Measurements from ENCODE around the gene KCNJ6. TPM values are rescaled to one million over a fixed set of nuclear protein-coding genes. Genes with fewer than 3 reads are reported as not detected.

The KCNJ6 gene
- total RNA-seq, 1 experiment from 2014 or later, result 1.2 TPM

DNA sequence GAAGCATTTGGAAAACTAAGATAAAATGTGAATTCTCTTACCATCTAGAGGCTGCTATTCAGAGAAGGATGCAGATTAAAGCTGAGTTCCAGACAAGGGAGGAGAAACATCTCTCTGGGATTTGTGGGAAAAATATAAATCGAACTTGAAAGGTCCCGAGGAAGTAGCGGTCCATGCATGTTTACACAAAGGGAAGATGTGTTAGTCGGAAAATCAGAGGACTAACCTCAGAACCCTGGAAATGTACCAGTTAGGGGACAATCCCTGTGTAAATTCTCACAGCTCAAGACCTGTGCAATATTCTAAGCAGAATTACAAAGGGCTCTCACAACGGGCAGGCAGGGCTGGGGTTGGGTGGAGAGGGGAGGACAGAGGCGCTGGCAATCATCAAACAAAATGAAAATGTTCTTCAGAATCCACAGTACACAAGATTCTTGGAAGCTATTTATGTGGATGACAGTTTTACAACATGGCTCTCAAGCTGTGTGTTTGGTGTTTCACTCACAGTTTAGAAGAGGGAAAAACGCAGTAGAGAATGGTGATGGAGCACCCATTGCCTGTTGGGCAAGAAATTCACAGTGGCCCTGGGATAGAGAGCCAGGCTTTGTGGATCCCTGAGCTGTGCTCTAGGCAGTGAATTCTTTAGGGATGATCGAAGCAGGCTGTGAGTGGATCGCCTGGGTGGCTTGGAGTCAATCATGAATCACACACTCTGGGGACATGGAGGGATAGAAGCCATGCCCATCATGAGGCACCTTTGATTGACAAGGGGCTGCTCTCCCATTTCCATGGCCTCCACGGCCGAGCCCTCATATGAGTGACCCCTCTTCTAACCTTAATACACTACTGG, 47.6 kb downstream of the KCNJ6 start:
- Histone ChIP-seq H3K4me1 (ENCODE audit: insufficient read depth, low read length) (no peaks in the 10 kb centered on the region), H2BK5ac (ENCODE audit: insufficient read length, low read length) (no peak overlapping the region), H4K8ac (replicated peaks; ENCODE audit: insufficient read length, low read depth, low read length) (no peak overlapping the region), H2AK5ac (ENCODE audit: insufficient read length, low read length) (no peak overlapping the region), H3K9ac (ENCODE audit: extremely low read depth, insufficient read length, low read length) (no peak overlapping the region), H3K79me1 (ENCODE audit: insufficient read depth, low read depth, low read length, poor library complexity, severe bottlenecking) (no peaks in the 10 kb centered on the region), H3K79me2 (ENCODE audit: insufficient read depth, low read length) (no peaks in the 10 kb centered on the region), H3K23ac (ENCODE audit: insufficient read length, low read depth, low read length) (no peak overlapping the region), H2BK15ac (ENCODE audit: low read depth, low read length) (no peak overlapping the region), H3K56ac (ENCODE audit: insufficient read length, low read depth, low read length) (no peak overlapping the region), H2AFZ (ENCODE audit: low read length) (no peak overlapping the region), H3K23me2 (ENCODE audit: insufficient read length, low read depth, low read length, poor library complexity, severe bottlenecking) (no peaks in the 10 kb centered on the region), H2BK12ac (ENCODE audit: insufficient read length, low read depth, low read length) (no peak overlapping the region), H3K9me3 (ENCODE audit: control insufficient read depth, low read depth, low read length) (no peaks in the 10 kb centered on the region), H3K27ac (ENCODE audit: insufficient read length, low read depth, low read length) (no peak overlapping the region), H3T11ph (ENCODE audit: low read length) (no peak overlapping the region), H3K14ac (ENCODE audit: insufficient read depth, low read length) (no peak overlapping the region), H3K4me2 (ENCODE audit: insufficient read depth, insufficient read length, low read length) (no peak overlapping the region), H3K4ac (ENCODE audit: low read depth, low read length) (no peak overlapping the region), H4K20me1 (ENCODE audit: control insufficient read depth, insufficient read depth, insufficient read length) (no peaks in the 10 kb centered on the region), H3K18ac (ENCODE audit: insufficient read length, low read depth, low read length) (no peak overlapping the region), H4K91ac (ENCODE audit: insufficient read length, low read depth, low read length) (no peak overlapping the region), H4K5ac (ENCODE audit: insufficient read length, low read depth, low read length) (no peak overlapping the region), H3K27me3 (ENCODE audit: insufficient read depth, low read length) (no peaks in the 10 kb centered on the region), H2BK120ac (ENCODE audit: low read depth, low read length, poor library complexity, severe bottlenecking) (no peak overlapping the region), H2BK20ac (ENCODE audit: low read depth, low read length, poor library complexity, severe bottlenecking) (no peak overlapping the region)
- H3K4me1 Mint-ChIP-seq, result no peaks in the 10 kb centered on the region
- H3K9me3 Mint-ChIP-seq, result no peaks in the 10 kb centered on the region
- no peak overlapping the region for H3K27ac Mint-ChIP-seq
- no peaks in the 10 kb centered on the region for H3K36me3 Mint-ChIP-seq (ENCODE audit: insufficient read depth in 1 of 3, low read depth in 3 of 3)
- H3K4me3 Mint-ChIP-seq, result no peak overlapping the region
- WGBS (ENCODE audit: extremely low coverage, insufficient read length, low lambda C conversion rate), result no CpG with 5 or more reads among the region's 11 CpGs
- DNase-seq, result no peak
- TF ChIP-seq, protein P1, sequence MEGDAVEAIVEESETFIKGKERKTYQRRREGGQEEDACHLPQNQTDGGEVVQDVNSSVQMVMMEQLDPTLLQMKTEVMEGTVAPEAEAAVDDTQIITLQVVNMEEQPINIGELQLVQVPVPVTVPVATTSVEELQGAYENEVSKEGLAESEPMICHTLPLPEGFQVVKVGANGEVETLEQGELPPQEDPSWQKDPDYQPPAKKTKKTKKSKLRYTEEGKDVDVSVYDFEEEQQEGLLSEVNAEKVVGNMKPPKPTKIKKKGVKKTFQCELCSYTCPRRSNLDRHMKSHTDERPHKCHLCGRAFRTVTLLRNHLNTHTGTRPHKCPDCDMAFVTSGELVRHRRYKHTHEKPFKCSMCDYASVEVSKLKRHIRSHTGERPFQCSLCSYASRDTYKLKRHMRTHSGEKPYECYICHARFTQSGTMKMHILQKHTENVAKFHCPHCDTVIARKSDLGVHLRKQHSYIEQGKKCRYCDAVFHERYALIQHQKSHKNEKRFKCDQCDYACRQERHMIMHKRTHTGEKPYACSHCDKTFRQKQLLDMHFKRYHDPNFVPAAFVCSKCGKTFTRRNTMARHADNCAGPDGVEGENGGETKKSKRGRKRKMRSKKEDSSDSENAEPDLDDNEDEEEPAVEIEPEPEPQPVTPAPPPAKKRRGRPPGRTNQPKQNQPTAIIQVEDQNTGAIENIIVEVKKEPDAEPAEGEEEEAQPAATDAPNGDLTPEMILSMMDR (conservative IDR thresholded peaks at IDR 0.05), result no peak
- no peaks in the 10 kb centered on the region for H3K27me3 Mint-ChIP-seq (ENCODE audit: low read depth)

Data from H9 (cell line).